Medulla oblongata (tissue), 1 donor: ENCODE results near the gene IL11RA.

Experiments
- DNase-seq: peaks from one replicate; pipeline ENCODE4 v3.0.0-alpha.2; 2015; ENCODE audit errors: extremely low spot score

IL11RA gene

DNA sequence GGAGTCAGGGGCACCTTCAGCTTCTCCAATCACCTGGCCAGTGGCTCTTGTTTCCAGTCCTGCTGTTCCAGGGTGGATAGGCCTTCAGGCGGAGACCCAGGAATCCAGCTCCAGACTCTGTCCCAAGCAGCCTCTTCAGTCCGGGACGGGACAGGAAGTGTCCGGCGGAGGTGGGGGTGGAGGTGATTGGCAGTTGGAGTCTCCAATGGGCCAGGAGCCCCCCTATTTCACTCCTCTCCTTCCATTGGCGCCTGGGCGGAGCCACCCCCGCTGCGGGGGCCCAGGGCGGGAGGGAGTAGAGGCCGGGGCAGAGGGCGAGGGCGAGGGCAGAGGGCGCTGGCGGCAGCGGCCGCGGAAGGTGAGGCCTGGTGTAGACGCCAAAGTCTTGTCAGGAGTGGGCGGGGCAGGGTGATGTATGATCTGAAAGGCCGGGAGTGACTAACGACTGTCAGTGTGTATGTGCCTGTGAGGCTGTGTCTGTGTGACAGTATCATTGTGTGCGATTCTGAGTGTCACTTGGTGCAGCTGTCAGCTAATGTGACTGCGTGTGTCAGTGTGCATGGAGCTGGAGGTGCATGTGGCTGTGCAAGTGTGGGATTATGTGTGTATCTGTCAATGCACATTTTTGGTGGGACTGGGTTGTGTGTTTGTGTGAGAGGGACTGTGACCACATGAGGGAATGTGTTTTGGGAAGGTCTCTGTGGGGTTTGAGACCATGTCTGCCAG is at the start of gene IL11RA:
IL11RA (plus strand) TSS at position 310 of the 726 bp plus-strand sequence. CDS start 3,033 bp downstream, outside the sequence.
- peak; percentile 95 for DNase-seq

DNA sequence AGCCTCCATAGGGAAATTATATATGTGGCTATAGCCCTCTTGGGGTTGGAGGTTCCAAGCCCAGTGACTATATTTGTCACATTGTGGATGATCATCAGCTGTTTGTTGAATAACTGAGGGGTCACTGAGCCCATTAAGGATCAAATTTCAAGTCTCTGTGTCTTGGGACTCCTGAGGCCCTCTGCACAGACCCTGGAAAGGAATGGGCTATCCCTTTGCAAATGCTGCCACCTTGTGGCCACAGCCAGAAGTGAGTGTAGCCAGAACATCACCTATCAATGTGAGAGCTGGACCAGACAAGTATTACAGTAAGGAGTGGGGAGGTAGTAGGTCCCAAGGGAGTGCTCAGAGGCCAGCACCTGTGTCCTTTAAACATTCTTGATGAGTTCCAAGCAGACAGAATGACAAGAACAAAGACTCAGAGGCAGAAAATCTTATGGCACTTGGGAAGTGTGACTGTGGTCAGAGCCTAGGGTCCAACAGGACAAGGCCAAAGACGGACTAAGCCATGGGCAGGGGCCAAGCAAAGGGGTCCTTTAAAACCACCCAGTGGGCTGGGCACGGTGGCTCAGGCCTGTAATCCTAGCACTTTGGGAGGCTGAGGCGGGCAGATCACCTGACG is 48.3 kb upstream of the IL11RA start:
- peak; percentile 92 for DNase-seq

DNA sequence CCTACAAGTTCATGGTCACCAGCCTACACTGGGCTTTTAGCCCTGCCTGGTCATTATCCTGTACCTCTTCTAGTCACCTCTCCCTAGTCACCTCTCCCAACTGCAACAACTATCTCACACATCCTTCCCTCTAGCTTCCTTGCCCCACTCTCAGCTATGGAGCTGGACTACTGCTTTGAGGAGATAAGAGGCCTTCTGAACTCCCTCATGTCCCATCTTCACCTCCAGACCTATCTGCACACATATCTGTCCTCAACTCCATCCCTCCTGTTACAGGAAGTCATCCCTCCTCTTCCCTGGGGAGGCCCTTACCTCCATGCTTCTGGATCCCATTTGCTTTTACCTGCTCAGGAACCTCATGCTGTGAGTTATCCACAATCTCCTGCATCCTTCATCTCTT is 45.8 kb upstream of the IL11RA start:
- no peak for DNase-seq

DNA sequence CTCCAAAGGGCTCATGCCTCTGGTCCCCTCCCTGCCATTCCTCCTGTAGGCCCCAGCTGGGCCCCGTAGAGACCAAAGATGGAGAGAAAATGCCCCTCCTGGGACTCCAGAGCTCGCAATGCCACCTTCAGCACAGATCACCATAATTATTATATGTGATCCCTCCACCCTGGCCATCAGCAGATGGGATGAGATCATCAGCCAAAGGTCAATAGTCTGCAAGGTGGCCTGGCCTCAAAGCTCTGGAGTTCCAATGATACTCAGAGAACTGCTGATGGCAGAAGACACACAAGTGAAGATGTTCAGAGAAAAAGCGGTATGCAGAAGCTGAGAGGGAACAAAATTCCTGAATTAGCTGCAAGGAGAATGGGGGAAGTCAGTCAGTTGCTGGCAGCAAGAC is 45.1 kb upstream of the IL11RA start:
- DNase-seq, result no peak

DNA sequence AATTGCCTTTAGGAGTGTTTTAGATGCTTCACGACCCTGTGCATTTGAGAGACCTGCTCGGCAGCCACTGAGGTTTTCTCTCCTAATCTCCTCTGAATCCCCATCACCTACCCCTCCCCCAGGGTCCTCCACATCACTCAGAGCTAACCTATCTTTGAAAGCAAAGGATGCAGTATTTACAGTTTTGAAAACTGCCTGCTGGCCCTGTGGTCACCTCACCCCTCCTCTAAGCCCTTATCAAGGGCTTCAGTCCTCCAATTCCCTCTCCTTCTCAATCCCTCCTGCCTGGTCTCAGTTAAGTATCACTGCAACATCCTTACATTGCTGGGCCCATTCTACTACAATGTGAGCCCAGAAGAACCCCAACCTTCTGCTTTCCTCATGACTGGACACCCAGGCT is 44.7 kb upstream of the IL11RA start:
- DNase-seq, result no peak

DNA sequence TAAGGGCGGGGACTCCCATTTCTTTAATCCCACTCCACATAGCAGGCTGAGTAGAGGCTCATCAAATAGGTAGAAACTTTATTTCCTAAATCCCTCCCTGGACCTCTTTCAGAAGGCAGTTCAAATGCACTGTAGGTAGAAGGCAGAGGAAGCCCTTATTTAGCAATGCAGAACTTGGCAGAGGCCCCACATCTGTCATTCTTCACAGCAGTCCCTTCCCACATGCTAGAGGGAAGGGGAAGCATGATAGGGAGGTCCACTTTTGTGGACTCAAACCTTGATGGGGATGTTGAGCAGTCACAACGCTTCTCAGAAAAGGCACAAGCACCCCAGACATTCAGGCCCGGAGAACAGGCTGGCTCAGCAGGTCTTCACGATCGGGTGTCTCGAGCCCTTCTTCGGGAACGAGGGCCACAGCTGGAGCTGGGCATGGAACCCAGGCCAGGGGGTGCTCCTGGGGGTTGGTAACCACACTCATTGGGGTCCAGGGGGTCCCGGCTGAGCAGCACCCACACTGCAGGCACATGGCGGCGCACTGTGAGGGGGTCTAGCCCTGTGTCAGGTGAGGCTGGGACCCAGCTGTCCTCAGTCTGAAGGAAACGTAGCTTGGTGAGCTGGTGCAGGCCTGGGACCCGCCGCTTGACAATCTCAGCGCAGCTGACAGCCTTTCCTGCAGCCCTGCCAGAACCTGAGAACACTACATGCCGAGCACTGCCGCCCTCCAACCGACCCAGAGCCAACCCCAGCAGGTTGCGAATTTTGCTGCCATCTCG is 41.4 kb upstream of the IL11RA start:
- no peak for DNase-seq

DNA sequence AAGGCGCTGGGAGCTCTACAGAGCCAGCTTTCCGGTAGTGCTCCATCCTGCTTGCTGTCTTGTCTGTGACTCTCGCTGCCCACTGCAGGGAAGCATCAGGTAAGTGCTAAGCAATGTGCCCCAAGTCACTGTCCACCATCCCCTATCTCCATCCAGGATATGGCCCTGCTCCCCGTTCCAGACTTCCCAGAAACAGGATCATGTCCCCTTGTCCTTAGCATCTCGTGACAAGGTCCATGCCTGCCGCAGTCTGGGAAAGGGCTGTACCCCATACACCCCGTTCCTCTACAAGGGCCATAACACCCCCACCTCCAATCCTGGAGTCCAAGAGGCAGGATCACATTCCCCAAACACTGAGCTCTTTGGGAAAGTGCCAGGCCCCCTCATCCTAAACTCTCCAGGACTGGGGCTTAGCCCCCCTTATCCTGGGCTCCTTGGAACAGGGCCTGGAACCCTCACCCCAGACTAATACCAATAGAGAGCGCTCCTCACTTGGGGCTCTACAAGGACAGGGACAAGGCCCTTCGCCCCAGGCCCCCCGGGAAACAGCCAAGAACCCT is 40.7 kb upstream of the IL11RA start:
- peak; percentile 18 for DNase-seq

DNA sequence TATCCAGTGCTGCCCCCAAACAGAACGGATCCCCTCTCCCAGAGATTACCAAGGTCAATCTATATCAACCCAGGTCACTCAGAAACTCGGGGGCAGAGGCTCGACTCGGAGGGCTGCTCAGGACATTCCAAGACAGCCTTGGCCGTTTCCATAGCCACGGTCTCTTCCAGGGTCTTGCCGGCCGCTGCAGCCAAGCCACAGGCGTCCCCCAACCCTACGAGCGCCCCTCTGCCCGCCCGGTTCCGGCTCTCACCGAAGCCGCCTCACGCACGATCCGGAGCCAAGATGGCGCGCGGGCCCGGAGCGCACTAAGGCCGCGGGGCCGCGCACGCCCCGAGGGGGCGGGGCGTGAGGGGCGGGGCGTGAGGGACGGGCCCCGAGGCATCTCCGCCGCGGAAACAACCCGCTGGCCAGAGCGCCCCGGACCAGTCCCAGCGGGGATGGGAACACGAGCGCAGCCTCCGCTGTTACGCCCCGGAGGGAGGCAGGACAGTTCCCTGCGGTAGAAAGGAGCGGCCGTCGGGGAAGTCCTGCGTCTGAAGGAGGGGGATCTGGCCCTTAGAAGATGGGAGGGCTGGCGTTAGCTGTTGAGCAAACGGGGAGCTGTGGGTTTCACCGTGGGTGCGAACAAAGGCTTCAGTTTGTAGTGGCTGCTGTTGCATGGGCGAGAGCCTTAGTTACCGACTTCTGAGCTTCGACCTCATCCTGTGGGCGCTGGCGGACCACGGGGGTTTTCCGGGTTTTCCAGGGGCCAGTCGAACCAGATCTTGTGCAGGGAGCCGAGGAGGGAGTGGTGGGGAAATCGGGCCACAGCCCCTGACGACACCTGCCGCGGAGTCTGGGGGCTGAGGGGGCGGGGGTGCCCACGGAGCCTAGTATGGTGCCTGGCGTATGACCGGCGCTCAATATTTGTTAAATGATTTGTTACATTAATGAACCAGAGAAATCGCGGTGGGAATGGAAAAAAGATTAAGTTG is 39.9 kb upstream of the IL11RA start, which contains the start of gene RPP25L:
RPP25L (minus strand) TSS at position 287 of the 977 bp plus-strand sequence. CDS start 801 bp downstream, outside the sequence.
- DNase-seq, result peak; percentile 94

DNA sequence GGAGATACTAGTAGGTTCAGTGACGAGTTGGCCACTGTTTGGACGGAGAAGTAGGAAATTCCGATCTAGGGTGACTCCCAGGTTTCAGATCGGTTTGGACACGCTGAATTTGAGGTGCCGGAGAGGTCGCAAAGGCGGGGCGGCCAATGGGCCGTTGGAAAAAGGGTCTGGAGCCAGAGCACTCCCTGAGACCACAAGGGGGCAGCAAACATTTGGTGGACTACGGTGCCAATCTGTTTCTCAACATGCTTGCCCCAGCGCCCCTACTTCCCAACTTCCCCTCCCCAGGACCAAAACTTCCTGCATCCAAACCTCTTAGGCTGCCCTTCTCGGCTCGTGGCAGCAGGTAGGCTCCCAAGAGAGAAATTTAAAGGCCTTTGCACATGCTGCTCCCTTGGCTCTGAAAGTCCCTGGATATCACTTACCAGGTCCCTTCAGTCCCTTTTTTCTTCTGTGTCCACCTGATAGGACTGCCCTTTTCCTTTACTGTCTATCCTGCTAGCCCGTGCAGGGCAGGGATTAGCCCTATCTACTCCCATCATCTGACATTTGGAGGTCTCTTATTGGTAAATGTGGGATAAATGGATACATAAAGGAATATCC is 39.1 kb upstream of the IL11RA start:
- peak; percentile 94 for DNase-seq

DNA sequence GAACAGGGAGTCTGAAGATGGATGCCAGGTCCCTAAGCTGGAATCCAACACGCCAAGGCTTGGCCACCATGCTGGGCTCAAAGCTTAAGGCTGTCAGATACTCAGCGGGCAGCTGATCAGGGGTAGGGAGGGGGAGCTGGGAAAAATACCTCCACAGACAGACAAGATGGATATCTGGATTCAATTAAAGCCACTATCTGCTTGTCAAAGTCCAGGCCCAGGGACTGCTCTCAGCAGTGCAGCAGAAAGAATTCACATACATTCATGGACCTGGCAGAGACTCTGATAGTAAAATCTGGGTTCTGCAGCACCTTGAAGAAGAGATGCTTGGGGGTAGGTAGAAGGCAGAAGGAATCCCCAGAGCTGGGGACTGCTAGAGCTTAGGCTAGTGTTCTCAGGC is 36.9 kb upstream of the IL11RA start:
- DNase-seq, result no peak

DNA sequence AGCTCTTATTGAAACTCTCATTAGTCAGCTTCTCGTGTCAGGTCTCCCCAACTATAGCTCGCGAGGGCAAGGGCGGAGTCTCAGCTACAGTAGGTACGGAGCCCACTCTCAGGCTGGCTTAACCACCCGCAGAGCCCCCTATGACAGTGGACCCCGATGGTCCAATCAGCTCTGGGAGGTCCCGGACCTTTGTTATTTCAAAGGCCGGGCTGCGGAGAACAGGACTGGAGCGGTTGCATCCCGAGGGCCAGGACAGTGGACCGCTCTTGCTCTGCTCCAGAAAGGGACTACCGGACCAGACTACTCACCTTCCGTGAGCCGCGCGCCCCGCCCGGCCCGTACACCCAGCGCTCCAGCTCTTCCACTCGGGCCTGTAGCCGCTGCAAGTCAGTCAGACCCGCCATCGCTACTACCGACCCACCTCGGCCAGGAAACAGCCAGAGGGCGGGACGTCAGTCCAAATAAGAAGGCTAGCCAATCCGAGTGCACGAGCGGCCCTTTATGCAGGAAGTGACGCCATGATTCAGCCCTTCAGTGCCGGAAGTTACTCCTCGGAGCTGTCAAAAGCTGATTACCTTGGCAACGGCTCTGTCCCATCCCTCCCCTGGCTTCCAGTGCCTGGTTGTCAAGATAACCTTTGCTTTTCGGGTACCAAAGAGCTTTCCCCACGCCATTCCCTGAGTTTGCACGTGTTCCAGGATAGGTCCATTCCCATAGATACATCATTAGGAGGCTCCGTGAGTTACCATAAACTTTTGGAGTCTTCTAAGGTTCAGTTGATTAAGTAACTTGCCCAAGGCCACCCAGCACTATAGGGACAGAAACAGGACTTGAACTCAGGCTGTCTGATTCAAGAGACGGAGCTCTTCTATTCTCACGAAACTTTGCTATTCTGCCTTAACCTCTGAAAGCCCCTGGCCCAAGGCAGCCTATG is 31.7 kb upstream of the IL11RA start, which contains the start of gene DCTN3:
DCTN3 (minus strand) TSS at position 435 of the 934 bp plus-strand sequence; CDS start at position 404, 31 bp downstream.
- peak; percentile 97 for DNase-seq

DNA sequence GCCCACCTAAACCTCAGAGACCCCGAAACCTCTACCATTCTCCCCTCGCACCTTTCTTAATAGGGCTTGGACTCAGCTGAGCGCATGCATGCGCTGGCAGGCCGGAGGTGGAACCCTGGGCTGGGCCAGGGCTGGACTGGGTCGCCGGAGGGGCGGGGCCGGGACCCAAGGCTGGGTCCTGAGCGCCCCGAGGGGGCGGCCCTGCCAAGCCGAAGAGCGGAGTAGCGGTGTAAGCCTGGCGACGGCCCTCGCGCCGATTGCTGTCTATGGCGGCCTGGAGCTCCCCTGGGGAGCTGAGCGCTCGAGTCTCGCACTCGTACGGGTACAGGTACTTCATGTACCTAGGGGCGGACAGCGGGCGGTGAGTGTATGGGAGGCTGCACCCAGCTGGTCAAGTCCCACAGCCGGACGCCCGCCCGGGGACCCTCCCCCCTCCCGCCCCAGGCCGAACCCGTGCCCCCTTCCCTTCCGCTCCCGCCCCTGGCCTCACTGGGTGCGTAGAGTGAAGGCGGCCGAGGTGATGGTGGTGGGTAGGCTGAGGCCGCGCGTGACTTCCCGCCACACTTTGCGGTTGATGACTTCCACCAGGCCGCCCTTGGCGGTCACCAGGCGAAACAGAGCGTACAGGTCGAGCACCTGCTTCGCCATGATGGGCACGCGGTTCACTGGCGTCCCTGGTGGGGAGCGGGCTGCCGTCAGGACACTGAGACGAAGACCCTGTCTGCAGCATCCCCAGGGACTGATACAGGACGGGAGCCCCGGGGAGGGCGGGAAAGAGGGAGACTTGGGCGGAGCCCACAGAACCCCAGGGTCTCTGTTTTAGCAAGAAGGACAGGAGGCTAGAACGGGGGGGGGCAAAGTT is 28.4 kb upstream of the IL11RA start:
- DNase-seq, result no peak

DNA sequence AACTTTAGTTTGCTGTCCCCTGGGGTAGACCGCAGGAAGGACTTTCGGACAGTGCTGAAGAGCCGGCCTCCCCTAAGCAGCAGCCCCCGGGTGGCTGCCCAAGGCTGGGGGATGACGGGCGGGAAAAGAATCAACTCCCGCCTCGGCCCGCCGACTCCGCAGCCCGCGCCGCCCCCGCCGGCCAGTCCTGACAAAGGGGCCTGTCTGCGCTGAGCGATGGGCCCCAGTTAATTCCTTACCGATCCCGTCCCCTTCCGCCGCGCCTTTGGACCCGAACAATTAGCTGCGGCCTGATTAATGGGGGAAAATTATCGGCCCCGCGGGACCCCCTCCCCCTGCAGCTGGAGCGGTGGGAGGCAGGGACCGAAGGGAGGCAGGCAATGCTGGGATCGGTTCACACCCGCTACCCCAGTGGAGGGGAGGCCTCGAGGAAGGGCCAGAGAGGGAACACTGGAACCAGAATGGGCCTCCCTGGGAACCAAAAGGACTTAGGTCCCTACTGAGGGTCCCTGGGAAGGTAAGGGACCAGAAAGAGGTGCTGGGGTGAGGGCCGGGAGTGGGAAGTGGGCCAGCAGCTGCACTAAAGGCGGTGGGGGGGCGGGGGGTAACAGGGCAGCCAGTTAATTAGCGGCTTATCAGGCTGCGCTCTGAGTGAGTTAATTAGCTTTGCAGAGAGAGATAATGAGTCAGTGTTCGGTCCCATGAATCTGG is 27.4 kb upstream of the IL11RA start:
- no peak for DNase-seq

DNA sequence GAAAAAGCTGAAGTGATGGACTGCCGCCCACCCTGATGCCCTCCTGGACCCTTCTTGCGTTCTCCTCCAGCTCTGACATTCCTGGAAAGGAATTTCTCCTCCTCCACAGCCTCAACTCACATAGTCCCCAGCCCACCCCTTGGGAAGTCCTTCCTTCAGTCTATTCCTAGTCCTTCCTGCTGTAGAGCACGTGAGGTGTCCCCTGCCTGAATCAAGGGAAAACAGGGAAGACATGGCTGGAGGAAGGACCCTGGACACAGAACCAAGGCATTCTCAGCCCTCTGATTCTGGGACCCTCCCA is 26.8 kb upstream of the IL11RA start:
- DNase-seq, result no peak

DNA sequence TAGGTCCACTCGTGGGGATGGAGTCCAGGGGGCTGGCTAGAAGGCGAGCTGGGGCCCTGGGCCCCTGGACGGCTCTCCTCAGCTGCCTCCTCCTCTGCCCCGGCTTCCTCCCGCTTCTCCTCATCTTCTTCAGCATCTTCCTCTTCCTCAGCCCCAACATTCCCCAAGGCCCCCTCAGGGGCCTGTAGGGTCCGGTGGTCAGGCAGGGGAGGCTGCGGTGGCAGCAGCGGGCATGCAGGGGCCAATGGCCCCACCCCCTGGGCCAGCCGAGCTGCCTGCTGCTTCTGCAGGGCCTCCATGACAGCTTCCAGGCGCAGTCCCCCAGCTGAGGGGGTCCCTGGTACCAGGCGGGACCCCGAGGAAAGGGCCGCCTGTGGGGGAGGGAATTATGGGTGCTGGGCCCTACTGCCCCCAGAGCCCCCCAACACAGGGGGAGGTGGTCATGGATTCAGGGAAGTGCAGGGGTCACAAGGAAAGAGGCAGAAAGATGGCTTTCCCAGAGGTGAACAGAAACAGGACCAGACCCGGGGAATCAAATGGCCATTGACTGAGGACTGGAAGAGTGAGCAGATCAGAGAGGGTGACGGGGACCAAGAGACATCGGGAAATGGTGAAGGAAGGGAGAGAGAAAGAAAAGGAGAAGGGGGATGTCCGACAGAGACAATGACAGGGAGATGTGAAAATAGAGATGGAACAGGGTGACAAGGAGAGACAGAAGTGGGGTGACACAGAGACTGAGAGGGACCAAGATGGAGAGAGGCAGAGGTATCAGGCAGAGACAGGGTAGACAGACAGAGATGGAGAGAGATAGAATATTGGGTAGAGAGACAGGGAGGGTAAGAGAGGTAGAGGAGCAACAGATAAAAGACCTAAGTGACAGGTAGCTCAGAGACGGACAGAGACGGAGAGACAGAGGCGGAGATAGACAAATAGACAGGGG is 24.0 kb upstream of the IL11RA start:
- DNase-seq, result no peak

DNA sequence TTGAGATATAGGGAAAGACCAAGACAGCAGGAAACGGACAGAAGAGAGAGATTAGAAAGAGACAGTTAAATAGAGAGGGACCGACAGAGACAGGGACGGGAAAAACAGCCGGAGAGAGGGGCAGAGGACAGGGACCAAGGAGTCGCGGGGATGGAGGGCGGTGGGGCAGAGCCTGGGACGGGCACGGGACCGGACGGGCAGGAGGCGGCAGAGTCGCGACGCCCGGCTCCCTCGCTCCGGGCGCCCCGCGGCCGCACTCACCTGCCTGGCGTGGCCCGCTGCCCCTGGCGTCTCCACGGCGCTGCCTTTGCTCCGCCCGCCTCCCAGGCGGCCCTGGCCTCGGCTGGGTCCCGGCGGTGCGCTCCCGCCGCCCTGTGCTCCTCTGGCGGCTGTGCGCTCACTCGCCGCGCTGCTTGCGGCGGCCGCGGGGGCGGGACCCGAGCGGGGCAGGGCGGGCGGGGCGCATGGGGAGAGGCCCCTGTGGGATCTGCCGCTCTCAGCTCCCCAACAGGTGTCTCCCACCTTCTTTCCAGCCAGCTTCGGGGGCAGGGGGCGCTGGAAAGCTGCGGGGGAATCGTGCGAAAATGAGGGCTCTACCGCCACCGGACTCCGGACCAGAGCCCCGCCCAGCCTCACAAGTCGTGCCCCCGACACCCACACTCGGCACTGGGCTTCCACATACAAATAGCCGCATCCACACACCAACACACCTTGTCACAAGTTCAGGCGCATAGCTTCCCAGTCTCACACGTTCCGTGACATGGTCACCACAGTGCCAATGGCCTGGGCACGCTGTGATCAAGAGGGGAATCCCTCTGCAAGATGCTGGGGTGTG is 23.1 kb upstream of the IL11RA start, which contains the start of gene ARID3C:
ARID3C (minus strand) TSS at position 411 of the 835 bp plus-strand sequence. CDS start 1,052 bp downstream, outside the sequence.
- no peak for DNase-seq
